GM21360 (cell line): ENCODE results near the gene INO80E.

ENCODE experiments used
- ATAC-seq: cut with Tn5 transposase; IDR thresholded peaks from one replicate; pipeline ENCODE4 v1.9.1; 2021; ENCODE audit warnings: mild to moderate bottlenecking, moderate library complexity; ENCODE audit not compliant: unreplicated experiment

The INO80E gene

GRCh38 chr16:29975134-29975538 lies 20.9 kb upstream of the INO80E start:
- no peak for ATAC-seq

GRCh38 chr16:29975811-29976511 lies 20.1 kb upstream of the INO80E start:
- no peak for ATAC-seq

- ATAC-seq: no peak
Observed at GRCh38 chr16:29977063-29977825, 18.8 kb upstream of the INO80E start.

GRCh38 chr16:29978081-29978480 lies 18.0 kb upstream of the INO80E start:
- ATAC-seq: no peak

DNA sequence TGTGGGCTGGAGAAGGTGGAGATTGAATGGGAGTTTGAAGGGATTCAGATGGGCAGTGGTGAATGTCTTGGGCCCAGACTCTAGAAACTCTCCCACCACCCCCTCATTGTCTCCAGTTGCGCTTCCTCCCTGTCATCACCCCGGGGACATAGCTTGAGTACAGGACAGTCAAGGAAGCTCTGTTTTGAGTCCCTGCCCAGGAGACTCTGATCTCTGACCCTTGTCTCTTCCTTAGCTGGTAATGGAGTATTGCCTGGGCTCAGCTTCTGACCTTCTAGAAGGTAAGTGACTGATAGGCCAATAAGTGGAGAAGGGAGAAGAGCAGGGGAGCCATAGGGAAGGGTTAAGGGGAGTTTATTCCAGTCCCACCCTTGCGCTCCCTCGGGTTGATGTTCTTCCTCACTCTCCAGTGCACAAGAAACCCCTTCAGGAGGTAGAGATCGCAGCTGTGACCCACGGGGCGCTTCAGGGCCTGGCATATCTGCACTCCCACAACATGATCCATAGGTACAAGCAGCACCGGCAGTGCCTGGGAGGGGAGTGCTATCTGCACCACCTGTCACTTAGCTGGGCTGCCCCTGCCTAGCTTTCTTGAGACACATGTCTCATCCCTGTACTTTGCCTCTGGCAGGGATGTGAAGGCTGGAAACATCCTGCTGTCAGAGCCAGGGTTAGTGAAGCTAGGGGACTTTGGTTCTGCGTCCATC lies 17.3 kb upstream of the INO80E start:
- no peak for ATAC-seq

DNA sequence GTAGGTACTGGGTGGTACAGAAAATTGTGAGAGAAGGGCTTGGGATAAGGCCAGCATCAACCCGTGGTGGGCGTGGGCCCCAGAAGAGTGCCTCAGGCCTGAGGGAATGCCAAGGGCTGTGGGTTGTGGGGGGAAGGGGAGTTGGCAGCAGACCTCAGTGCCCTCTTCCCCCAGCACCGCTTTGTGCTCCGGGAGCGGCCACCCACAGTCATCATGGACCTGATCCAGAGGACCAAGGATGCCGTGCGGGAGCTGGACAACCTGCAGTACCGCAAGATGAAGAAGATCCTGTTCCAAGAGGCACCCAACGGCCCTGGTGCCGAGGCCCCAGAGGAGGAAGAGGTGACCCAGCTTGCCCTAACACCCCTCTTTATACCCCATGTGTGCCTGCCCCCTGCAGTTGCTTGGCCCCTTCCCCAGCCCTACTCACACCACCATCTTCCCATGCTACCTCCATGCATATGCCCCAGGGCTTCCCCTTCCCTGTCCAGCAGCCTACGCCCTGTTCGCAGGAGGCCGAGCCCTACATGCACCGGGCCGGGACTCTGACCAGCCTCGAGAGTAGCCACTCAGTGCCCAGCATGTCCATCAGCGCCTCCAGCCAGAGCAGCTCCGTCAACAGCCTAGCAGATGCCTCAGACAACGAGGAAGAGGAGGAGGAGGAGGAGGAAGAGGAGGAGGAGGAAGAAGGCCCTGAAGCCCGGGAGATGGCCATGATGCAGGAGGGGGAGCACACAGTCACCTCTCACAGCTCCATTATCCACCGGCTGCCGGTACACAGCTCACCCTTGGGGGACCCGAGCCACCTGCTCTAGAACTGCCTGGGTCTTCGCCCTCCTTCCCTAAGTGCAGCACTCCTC lies 13.3 kb upstream of the INO80E start:
- no peak for ATAC-seq

DNA sequence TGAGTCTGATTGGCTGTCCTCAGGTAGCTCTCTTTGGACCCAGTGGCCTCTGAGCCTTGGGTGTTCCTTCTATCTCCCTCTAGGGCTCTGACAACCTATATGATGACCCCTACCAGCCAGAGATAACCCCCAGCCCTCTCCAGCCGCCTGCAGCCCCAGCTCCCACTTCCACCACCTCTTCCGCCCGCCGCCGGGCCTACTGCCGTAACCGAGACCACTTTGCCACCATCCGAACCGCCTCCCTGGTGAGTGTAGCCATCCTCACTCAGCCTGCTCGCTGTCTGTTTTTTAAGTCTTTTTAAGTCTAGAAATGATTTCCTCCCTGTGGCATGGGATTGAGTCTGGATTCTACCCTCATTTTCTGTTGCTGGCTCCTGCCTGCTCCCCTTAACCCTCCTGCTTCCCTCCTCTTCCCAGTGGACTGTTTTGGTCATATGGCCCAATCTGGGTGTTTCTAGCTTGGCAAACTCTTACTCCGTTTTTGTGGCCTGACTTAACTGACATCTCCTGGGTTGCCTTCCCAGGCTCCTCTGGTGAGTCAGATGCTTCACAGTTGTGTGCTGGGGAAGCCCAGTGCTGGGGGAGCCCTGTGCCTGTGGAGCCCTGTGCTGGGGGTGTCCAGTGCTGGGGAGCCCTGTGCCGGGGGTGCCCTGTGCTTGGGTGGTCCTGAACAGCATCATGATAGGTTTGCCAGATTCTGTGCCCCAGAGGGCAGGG lies 12.5 kb upstream of the INO80E start:
- no peak for ATAC-seq

DNA sequence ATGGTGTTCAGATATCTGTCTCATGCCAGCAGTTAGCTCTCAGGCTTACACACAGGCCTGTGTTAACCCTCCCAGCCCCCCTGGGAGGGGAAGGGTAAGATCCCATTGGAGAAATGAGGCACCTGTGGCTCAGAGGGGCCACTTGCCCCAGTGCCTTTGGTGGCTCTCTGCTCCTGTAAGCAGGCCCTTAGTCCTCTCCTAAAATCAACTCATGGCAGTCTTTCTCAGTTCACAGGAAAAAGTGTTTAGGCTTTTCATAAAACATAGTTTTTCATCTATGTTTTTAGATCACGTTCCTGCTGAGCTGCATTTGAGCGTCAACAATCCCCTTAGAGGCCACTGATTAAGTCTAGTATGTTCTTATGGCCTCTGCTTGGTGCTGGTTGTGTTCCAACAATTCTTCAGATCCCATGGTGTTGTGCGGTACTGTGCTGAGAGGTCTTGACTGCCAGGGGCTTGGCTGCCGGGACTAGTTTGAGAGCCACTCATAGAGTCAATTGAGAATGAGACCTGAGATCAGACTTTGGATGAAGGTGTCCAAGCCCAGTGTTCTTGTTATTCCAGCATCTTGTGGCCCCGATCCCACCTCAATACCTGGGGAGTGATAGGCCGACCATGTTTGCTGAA lies 11.8 kb upstream of the INO80E start:
- no peak for ATAC-seq

- ATAC-seq: no peak
Observed at GRCh38 chr16:29984764-29985147, 11.3 kb upstream of the INO80E start.

DNA sequence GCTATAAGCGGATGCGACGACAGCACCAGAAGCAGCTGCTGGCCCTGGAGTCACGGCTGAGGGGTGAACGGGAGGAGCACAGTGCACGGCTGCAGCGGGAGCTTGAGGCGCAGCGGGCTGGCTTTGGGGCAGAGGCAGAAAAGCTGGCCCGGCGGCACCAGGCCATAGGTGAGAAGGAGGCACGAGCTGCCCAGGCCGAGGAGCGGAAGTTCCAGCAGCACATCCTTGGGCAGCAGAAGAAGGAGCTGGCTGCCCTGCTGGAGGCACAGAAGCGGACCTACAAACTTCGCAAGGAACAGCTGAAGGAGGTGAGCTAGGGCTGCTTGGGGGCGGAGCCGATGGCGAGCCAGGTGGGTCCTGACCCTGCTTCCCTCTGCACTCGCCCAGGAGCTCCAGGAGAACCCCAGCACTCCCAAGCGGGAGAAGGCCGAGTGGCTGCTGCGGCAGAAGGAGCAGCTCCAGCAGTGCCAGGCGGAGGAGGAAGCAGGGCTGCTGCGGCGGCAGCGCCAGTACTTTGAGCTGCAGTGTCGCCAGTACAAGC lies 10.7 kb upstream of the INO80E start:
- no peak for ATAC-seq

DNA sequence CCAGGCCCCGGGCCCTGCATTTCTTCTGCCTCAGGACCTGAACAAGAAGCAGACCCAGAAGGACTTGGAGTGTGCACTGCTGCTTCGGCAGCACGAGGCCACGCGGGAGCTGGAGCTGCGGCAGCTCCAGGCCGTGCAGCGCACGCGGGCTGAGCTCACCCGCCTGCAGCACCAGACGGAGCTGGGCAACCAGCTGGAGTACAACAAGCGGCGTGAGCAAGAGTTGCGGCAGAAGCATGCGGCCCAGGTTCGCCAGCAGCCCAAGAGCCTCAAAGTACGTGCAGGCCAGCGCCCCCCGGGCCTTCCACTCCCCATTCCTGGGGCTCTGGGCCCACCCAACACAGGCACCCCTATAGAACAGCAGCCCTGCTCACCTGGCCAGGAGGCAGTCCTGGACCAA lies 9.8 kb upstream of the INO80E start:
- ATAC-seq: no peak

DNA sequence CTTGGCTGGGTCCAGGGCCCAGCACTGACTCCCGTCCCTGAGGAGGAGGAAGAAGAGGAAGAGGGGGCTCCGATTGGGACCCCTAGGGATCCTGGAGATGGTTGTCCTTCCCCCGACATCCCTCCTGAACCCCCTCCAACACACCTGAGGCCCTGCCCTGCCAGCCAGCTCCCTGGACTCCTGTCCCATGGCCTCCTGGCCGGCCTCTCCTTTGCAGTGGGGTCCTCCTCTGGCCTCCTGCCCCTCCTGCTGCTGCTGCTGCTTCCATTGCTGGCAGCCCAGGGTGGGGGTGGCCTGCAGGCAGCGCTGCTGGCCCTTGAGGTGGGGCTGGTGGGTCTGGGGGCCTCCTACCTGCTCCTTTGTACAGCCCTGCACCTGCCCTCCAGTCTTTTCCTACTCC lies 9.1 kb upstream of the INO80E start:
- ATAC-seq: no peak

DNA sequence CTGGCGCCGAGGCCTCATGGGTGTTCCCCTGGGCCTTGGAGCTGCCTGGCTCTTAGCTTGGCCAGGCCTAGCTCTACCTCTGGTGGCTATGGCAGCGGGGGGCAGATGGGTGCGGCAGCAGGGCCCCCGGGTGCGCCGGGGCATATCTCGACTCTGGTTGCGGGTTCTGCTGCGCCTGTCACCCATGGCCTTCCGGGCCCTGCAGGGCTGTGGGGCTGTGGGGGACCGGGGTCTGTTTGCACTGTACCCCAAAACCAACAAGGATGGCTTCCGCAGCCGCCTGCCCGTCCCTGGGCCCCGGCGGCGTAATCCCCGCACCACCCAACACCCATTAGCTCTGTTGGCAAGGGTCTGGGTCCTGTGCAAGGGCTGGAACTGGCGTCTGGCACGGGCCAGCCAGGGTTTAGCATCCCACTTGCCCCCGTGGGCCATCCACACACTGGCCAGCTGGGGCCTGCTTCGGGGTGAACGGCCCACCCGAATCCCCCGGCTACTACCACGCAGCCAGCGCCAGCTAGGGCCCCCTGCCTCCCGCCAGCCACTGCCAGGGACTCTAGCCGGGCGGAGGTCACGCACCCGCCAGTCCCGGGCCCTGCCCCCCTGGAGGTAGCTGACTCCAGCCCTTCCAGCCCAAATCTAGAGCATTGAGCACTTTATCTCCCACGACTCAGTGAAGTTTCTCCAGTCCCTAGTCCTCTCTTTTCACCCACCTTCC lies 8.5 kb upstream of the INO80E start:
- ATAC-seq: no peak

DNA sequence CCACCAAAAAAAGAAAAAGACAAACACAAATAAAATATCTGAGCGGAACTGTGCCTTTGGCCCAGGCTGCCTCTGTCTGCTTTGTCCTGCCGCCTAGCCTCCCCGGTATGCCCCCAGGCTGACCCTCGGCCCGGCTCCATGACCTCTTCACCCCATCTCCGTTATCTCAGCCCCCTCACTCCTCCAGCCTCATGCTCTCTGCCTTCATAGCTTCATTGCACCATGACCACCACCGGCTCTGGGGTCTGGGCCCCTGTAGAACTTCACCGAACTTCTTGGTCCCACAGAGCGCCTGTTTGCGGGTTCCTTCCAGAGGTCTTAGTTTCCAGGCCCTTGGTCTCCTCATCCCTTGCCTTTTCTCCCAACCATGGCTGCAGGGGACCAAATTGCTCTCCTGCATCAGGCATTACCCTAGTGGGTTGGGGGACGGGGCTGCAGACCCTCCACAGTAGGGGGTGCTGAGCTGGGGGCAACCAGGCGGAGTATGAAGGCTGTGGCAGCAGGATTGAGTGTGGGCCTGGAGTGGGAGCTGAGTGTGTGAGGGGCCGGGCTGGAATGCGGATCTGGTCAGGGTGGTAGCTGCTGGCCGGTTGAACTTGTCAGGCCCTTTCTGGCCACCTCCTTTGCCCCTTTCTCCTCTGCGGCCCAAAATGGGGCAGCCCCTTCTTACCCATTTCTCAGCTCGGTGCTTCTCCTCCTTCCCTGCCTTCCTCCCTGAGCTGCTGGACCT lies 7.5 kb upstream of the INO80E start:
- ATAC-seq: no peak

GRCh38 chr16:29989111-29989858 lies 6.8 kb upstream of the INO80E start:
- no peak for ATAC-seq

GRCh38 chr16:29990034-29990433 lies 6.0 kb upstream of the INO80E start:
- no peak for ATAC-seq

- no peak for ATAC-seq
Observed at GRCh38 chr16:29990883-29991570, 5.0 kb upstream of the INO80E start.
